K562 (cell line): ENCODE data around the gene ASB2. TPM values are rescaled to one million over a fixed set of nuclear protein-coding genes. Genes with fewer than 3 reads are reported as not detected.

Source experiments
- ATAC-seq: fragments of 200-7000 bp; cut with Tn5 transposase; 3 replicates; pipeline ENCODE4 v1.9.1; 2020; ENCODE audit warnings: moderate library complexity
- BruUV-seq: library from RNA; stranded (reverse); fragments of 400-500 nt; replicated peaks from 2 replicates; lab custom pipeline; 2021; lab: Mats Ljungman, UMichigan
- CTCF ChIA-PET: fragments of 300-600 bp; formaldehyde crosslinking; extraction: SDS; loops from one replicate; lab custom pipeline; 2021; ENCODE audit warnings: low intra/inter-chr PET ratio; lab: Yijun Ruan, JAX
- POLR2A ChIA-PET: fragments of 300-600, 350-650 bp; sonication (Branson Sonifier 250); formaldehyde crosslinking; extraction: SDS; loops from one replicate; lab custom pipeline; 2021; ENCODE audit warnings: antibody characterized with exemption, inconsistent platforms; lab: Yijun Ruan, JAX
- DNase-seq, 4 experiments: peaks; one replicate each; pipeline versions ENCODE4 v3.0.0 to v3.0.0-alpha.2; 2011 to 2018; ENCODE audit warnings: low spot score in 3 of 4, mixed read lengths in 3 of 4; ENCODE audit errors: extremely low read depth in 1 of 4
- FAIRE-seq: peaks from 2 replicates; lab custom pipeline; 2011; peaks lifted over from hg19 to GRCh38; lab: Jason Lieb, UNC
- H2AFZ ChIP-seq: 2 replicates; pipeline ENCODE4 v1.6.0; 2011; ENCODE audit warnings: low read depth, low read length, control low read depth, inconsistent platforms
- H3K27ac ChIP-seq: fragments of 200-600 bp; 3 replicates; pipeline ENCODE4 v1.8.0; 2011; ENCODE audit warnings: low read depth, mild to moderate bottlenecking, control low read depth, inconsistent platforms, low read length, moderate library complexity, mixed read lengths; ENCODE audit errors: extremely low read depth
- H3K27me3 ChIP-seq, 2 experiments: fragments of 300-600 bp in 1 of 2; 2 replicates in 1 of 2; 3 replicates in 1 of 2; pipeline versions ENCODE4 v1.6.0 to v1.8.0; 2011; ENCODE audit warnings: inconsistent platforms in 2 of 2, low read length in 2 of 2, mild to moderate bottlenecking in 1 of 2, mixed read lengths in 1 of 2, moderate library complexity in 1 of 2; ENCODE audit not compliant: control insufficient read depth in 2 of 2, insufficient read depth in 2 of 2
- H3K36me3 ChIP-seq: fragments of 300-600 bp; 3 replicates; pipeline ENCODE4 v1.8.0; 2011; ENCODE audit warnings: mild to moderate bottlenecking, low read length, inconsistent platforms; ENCODE audit not compliant: control insufficient read depth, insufficient read depth
- H3K4me1 ChIP-seq, 2 experiments: fragments of 200-600 bp in 1 of 2; replicated peaks in 1 of 2; 2 replicates in 1 of 2; 3 replicates in 1 of 2; pipeline versions ENCODE4 v1.5.1 to v1.8.0; 2011; ENCODE audit warnings: inconsistent platforms in 2 of 2, low read length in 2 of 2, mild to moderate bottlenecking in 1 of 2, mixed read lengths in 1 of 2, moderate library complexity in 1 of 2; ENCODE audit not compliant: control insufficient read depth in 2 of 2, insufficient read depth in 2 of 2
- H3K4me2 ChIP-seq: 2 replicates; pipeline ENCODE4 v1.6.1; 2011; ENCODE audit warnings: low read length, control low read depth, inconsistent platforms, mixed read lengths; ENCODE audit not compliant: insufficient read depth
- H3K4me3 ChIP-seq: fragments of 200-600 bp; sonication (generic), shearing (Covaris generic); 2 replicates; pipeline ENCODE4 v1.5.1; 2016; ENCODE audit warnings: control low read depth, inconsistent platforms
- H3K79me2 ChIP-seq: fragments of 200-600 bp; 3 replicates; pipeline ENCODE4 v1.8.0; 2011; ENCODE audit warnings: low read length, inconsistent platforms; ENCODE audit not compliant: control insufficient read depth, insufficient read depth
- H3K9ac ChIP-seq, 2 experiments: 2 replicates each; pipeline versions ENCODE4 v1.6.0 to v1.6.1; 2011; ENCODE audit warnings: low read depth in 2 of 2, low read length in 2 of 2, control low read depth in 1 of 2, inconsistent platforms in 1 of 2, mild to moderate bottlenecking in 1 of 2, mixed read lengths in 1 of 2; ENCODE audit not compliant: insufficient read depth in 1 of 2
- H3K9me1 ChIP-seq: one replicate; pipeline ENCODE4 v1.6.0; 2011; ENCODE audit warnings: inconsistent platforms, mild to moderate bottlenecking, low read length, moderate library complexity; ENCODE audit not compliant: control insufficient read depth, insufficient read depth
- H3K9me3 ChIP-seq: replicated peaks from 2 replicates; pipeline ENCODE4 v1.5.1; 2011; ENCODE audit warnings: low read depth, low read length, inconsistent platforms; ENCODE audit not compliant: control insufficient read depth, insufficient read depth
- H4K20me1 ChIP-seq: replicated peaks from 2 replicates; pipeline ENCODE4 v1.6.1; 2011; ENCODE audit warnings: low read length, inconsistent platforms, mixed read lengths; ENCODE audit not compliant: control insufficient read depth, insufficient read depth
- CGGBP1 ChIP-seq: fragments of 250-450 bp; sonication (Bioruptor Pico); IDR thresholded peaks from 2 replicates; pipeline ENCODE4 v1.9.0; 2021; ENCODE audit warnings: mild to moderate bottlenecking
- PRMT5 ChIP-seq: sonication (generic); formaldehyde crosslinking; IDR thresholded peaks from 2 replicates; pipeline ENCODE4 v1.5.0; 2020; ENCODE audit warnings: missing genetic modification reagents
- TSC22D4 ChIP-seq: fragments of 450-650 bp; IDR thresholded peaks from 2 replicates; pipeline ENCODE4 v1.6.1; 2016; ENCODE audit warnings: missing genetic modification characterization, missing biosample characterization, control low read depth
- WGBS: fragments of 100-300 bp; shearing (Covaris generic); methylation state at CpG from one replicate; pipeline ENCODE4 v1.1.6; 2016; ENCODE audit warnings: low coverage, mixed read lengths; ENCODE audit not compliant: insufficient coverage; ENCODE audit errors: missing lambda C conversion rate; 5-methylcytosine and 5-hydroxymethylcytosine counted together
- in situ Hi-C: fragments of 300-500 bp; cut with MboI; formaldehyde crosslinking; loops from 4 replicates; pipeline ENCODE4 v1.15.0; 2018; ENCODE audit warnings: inconsistent platforms, mixed read lengths
- intact Hi-C: fragments of 100-400 bp; cut with micrococcal nuclease; formaldehyde crosslinking; loops from 2 replicates; pipeline ENCODE4 v1.14.2; 2022
- polyA plus RNA-seq, 8 experiments: library from polyadenylated mRNA; depleted of rRNA in 4 of 8; stranded (reverse) in 5 of 8; unstranded in 3 of 8; fragments of >200 nt; fragmentation: Nextera tagmentation in 2 of 8; fragmentation: Illumina TruSeq in 1 of 8; extraction: Ambion mirVana in 2 of 8; extraction: Trizol in 1 of 8; gene quantifications; 2 replicates each; pipeline versions ENCODE4 v1.2.1 to v1.2.3, GENCODE V29; 2011 to 2014; ENCODE audit warnings: inconsistent platforms in 1 of 8, missing spikeins in 1 of 8
- total RNA-seq, 7 experiments: library from RNA; depleted of rRNA in 6 of 7; stranded (reverse); fragments of >200 nt in 6 of 7; fragmentation: Illumina TruSeq in 2 of 7; extraction: Trizol in 2 of 7; gene quantifications; 2 replicates each; pipeline versions ENCODE4 v1.2.1 to v1.2.3, GENCODE V29; 2011 to 2021; ENCODE audit warnings: low replicate concordance in 1 of 7

Gene ASB2
- total and polyA plus RNA-seq, 9 of the 15 experiments (the other 6 are each of a cell fraction or from before 2014, with no cell fraction given): not detected

DNA sequence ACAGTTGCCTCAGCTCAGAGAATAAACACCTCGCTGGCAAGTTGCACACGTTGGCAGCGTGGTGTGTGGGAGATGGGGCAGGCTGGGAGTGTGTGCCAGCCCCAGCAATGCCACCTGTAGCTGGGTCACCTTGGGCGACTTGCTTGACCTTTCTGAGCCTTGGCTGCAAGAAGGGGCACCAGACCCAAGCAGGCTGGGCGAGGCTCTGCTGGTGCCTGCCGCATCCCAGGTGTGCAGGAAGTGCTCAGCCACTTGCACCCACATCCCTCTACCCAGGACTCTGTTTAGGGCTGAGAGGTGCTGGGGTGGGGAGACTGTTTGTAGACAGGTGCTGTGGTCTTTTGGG is 48.6 kb downstream of the ASB2 start:
- no peak for ATAC-seq
- H3K79me2 ChIP-seq: no peaks in the 10 kb centered on the region
- 0% methylated on average over 5 of the region's 6 CpGs for WGBS
- H3K4me2 ChIP-seq: no peak overlapping the region
- no peak overlapping the region for H3K27ac ChIP-seq
- H3K9me1 ChIP-seq: no peaks in the 10 kb centered on the region
- DNase-seq: no peak
- BruUV-seq: no TSS peak
- no peak overlapping the region for H3K9ac ChIP-seq
- H3K4me1 ChIP-seq: no peaks in the 10 kb centered on the region
- no peak overlapping the region for H3K4me3 ChIP-seq
- intact Hi-C loops: loop anchor here (10.0 kb wide), 1 partner anchor 1077 kb away; no protein-coding TSS in a partner anchor
- no peaks in the 10 kb centered on the region for H4K20me1 ChIP-seq
- ChIA-PET CTCF (no interaction called here), POLR2A (no interaction called here)
- TF ChIP-seq PRMT5 (CRISPR knock-in tag) (no peak), TSC22D4 (tag) (no peak)
- H3K36me3 ChIP-seq: no peaks in the 10 kb centered on the region
- H2AFZ ChIP-seq: no peak overlapping the region
- H3K27me3 ChIP-seq: peaks cover 0 to 20% of the 10 kb centered on the region in 2 experiments; a peak in 3 of 5 replicates
- FAIRE-seq: no peak
- H3K9me3 ChIP-seq: no peaks in the 10 kb centered on the region
- in situ Hi-C loops: no loop called here

DNA sequence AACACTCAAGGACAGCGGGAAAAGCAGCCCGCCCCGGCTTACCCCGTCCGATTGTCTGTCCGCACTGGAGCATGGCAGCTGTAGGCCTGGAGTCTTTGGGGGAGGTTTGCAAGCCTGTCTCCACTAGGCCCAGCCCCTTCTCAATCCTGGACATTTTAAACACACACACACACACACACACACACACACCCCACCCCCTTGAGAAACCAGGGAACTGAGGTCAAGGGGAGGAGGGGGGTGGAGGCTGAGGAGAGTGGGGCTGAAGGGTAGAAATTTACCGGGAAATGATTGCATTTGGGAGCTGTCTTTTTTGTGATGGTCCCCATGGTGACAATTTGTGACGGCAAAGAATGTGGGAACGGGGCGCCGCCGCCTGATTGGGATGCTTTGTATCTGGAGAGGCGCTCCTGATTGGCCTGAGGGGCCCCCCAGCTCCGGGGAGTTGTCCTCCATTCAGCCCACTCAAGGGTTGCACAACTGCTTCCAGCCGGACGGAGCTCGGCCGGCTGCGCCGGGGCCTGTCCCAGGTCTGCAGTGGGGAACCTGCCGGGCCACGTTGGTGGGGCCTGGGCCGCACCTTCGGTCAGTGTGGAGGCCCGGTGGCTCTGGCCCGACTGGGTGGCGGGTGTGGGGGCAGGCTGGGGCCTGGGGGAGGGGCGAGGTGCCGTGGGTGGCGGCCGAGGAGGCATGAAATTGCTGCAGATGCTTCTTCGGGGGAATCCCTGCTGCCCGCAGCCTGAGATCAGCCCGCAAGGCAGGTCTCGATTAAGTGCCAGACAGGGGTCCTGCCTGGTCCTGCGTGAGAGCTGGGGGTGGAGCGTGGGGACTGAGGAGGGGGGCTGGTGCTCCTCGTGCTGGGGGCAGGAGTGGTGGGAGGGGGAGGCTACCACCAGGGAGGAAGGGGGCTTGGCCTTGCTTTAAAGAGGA is 49.2 kb downstream of the ASB2 start, which contains the start of gene FAM181A:
TSS of gene FAM181A (plus strand) at position 472 of the 927 bp plus-strand sequence. CDS start 942 bp downstream, outside the sequence.
- H3K9ac ChIP-seq: no peak within 1 kb of the TSS
- H3K4me3 ChIP-seq: no peak within 1 kb of the TSS
- intact Hi-C loops: loop anchor here (10.0 kb wide), 1 partner anchor 1078 kb away; no protein-coding TSS in a partner anchor
- H3K27me3 ChIP-seq: peaks cover 0 to 21% of the 10 kb centered on the region in 2 experiments; a peak in 3 of 5 replicates
- ChIA-PET POLR2A (interaction anchor here (0.6 to 0.8 kb wide), 2 partner anchors 10 to 1625 kb away, joined by 3 to 4 read pairs; no protein-coding TSS in a partner anchor), CTCF (no interaction called here)
- no peak within 1 kb of the TSS for H3K27ac ChIP-seq
- in situ Hi-C loops: no loop called here
- BruUV-seq: no TSS peak
- FAIRE-seq (no peak), DNase-seq (no peak), ATAC-seq (no peak)
- no peaks in the 10 kb centered on the region for H3K36me3 ChIP-seq
- H3K4me1 ChIP-seq: no peaks in the 10 kb centered on the region
- H3K79me2 ChIP-seq: no peaks in the 10 kb centered on the region
- no peaks in the 10 kb centered on the region for H4K20me1 ChIP-seq
- H3K4me2 ChIP-seq: no peak within 1 kb of the TSS
- no peaks in the 10 kb centered on the region for H3K9me3 ChIP-seq
- no peak within 1 kb of the TSS for H2AFZ ChIP-seq
- no peak for TF ChIP-seq CGGBP1 (CRISPR knock-in tag)
- WGBS: 1% methylated on average over 14 of the region's 38 CpGs
- no peaks in the 10 kb centered on the region for H3K9me1 ChIP-seq
